GM12801 (cell line): ENCODE data around the gene ACVRL1.

Source experiments
- CTCF ChIP-seq: IDR thresholded peaks from one replicate; pipeline ENCODE4 v1.5.1; 2011; ENCODE audit warnings: control low read depth; ENCODE audit not compliant: insufficient read length; ENCODE audit errors: extremely low read depth

The ACVRL1 gene

GRCh38 chr12:51879102-51879501, 28.2 kb upstream of the ACVRL1 start:
- no peak for TF ChIP-seq CTCF

GRCh38 chr12:51883295-51883694, 24.0 kb upstream of the ACVRL1 start:
- no peak for TF ChIP-seq CTCF

GRCh38 chr12:51883998-51884675, 23.2 kb upstream of the ACVRL1 start:
- no peak for TF ChIP-seq CTCF

- no peak for TF ChIP-seq CTCF
Observed at GRCh38 chr12:51884676-51885229, 22.6 kb upstream of the ACVRL1 start.

- no peak for TF ChIP-seq CTCF
Observed at GRCh38 chr12:51886021-51886710, 21.1 kb upstream of the ACVRL1 start.

- no peak for TF ChIP-seq CTCF
Observed at GRCh38 chr12:51887476-51888315, 19.6 kb upstream of the ACVRL1 start, which contains the start of gene ANKRD33. TSS of gene ANKRD33 (plus strand) at chr12:51888103. CDS start at chr12:51888187, 84 bp downstream.
